HG03064 (cell line): ENCODE data around the gene PIK3R1.
A peak's percentile ranks its signal among the peaks of the same experiment; 100 is the strongest.

Source experiments
- ATAC-seq: cut with Tn5 transposase; IDR thresholded peaks from one replicate; pipeline ENCODE4 v1.9.1; 2021; ENCODE audit warnings: low read depth; ENCODE audit not compliant: unreplicated experiment

PIK3R1 gene

DNA sequence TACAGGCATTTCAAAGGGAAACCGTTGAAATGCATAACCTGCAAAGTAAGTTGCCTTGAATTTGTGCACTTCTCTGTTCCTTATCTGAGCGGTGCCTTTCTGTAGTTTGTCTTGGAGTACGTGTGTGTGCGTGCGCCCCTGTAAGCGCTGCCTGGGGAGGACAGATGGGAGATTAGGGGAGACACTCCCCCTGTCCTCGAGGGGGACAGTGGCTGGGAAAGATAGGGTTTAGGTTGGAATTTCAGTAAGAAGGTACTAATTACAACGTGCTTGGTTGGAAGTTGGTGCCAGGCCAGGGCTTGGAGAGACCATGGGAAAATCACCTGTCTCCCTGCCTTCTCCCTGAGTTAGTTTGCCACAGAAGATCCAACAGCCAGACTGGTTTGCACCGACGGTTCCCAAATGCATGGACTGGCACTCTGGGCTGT is 73.2 kb downstream of the PIK3R1 start:
- no peak for ATAC-seq

DNA sequence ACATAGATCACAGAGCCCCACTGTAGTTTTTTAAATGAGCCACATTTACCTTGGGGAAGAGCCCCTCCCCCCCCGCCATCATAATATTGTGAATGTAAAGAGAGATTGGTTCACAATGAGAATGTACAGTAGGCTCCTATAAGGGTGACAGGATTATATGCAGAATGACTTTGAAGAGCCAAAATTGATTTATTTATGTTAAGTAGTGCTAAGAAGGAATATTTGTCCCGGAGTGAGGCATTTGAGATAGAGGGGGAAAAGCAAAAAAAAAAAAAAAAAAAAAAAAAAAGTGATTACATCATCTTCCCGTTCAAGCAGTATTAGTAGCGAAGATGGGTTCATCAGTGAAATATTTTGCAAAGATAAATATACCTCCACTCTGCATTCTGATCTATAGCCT is 73.9 kb downstream of the PIK3R1 start:
- no peak for ATAC-seq

- ATAC-seq: no peak
These were observed 74.7 kb downstream of the PIK3R1 start for GRCh38 chr5:68290260-68290674.

DNA sequence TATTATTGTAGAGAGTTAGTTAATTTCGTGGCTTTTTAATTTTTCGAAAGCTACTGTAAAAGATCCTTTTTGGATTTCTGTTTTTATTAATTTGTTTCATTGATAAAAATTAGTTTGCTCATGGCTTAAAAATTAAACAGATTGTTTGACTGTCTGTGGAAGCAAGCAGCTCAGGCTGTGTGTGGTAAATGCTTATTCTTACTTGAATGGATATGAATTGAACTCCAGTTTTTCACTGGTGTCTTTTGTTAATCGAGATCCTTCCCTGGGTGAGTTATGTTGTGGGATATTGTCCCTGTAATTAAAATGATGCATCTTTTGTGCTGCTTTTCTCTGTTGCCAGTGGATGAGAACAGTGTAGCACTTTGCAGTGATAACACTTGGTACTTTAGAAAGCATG is 75.3 kb downstream of the PIK3R1 start:
- ATAC-seq: no peak

DNA sequence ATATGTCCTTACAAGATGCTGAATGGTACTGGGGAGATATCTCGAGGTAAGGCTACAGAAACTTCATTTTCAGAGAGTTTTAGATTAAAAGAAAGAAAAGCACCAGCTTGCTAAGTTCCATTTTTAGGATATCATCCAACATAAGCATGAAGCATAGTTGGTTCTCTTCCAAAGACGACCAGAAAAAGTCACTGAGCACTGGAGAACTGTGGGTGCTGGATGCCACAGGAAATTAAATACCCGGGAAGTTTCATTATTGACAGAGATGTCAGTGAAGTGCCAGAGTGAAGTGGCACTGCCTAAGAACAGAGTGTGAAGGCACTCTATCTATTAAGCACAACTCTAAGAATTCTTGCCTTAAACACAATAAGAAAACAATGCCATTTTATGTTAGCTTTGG is 76.8 kb downstream of the PIK3R1 start:
- ATAC-seq: no peak

- ATAC-seq: no peak
These were observed 80.2 kb downstream of the PIK3R1 start for GRCh38 chr5:68295772-68296171.

DNA sequence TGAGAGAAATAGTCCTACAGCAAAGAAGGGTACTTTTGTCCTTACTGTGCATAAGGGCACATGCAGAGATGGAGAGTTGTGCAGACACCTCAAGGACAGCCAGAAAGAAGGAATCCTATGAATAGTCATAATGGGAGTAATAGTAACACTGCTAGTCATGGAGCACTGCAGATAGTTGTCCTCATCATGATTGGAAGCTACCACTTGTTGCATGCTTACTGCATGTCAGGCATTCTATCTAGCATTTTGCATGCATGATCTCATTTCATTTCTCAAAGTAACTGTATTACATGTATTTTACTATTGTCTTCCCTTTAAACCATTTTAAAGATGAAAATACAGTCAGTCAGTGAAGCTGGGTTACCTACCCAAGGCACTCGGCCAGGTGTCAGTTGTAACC is 81.3 kb downstream of the PIK3R1 start:
- no peak for ATAC-seq

DNA sequence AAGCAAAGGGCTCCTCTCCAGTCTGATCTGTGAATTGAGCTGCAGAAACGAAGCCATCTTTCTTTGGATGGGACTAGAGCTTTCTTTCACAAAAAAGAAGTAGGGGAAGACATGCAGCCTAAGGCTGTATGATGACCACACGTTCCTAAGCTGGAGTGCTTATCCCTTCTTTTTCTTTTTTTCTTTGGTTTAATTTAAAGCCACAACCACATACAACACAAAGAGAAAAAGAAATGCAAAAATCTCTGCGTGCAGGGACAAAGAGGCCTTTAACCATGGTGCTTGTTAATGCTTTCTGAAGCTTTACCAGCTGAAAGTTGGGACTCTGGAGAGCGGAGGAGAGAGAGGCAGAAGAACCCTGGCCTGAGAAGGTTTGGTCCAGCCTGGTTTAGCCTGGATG is 82.1 kb downstream of the PIK3R1 start:
- ATAC-seq: no peak

DNA sequence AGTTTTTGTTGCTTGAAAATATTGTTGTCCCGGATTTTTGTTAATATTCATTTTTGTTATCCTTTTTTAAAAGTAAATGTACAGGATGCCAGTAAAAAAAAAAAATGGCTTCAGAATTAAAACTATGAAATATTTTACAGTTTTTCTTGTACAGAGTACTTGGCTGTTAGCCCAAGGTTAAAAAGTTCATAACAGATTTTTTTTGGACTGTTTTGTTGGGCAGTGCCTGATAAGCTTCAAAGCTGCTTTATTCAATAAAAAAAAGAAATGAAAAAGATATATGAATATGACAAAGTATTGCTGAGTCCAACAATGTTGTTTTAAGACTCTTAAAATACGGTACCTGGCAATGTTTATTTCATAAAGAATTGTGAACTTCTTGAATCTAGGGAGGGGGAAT is 82.9 kb downstream of the PIK3R1 start:
- no peak for ATAC-seq

GRCh38 chr5:68299105-68299504 is 83.5 kb downstream of the PIK3R1 start:
- ATAC-seq: no peak

DNA sequence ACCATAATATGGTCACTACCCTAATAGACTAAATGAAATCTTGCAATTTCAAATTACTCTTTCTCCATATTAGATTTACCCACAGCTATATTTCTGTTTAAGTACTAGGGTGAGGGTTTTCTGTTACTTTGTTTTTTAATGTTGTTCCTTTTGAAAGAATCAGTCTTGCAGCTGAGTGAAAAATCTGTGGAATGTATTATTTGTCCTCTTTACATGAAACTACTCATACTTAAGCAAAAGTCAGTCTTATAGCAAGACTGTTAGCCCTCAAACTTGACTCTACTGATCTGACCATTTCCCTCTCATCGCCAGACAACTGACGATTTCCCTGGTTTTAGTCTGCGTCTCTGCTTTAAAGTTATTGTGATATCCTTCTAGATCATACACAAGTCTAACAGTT is 84.0 kb downstream of the PIK3R1 start:
- no peak for ATAC-seq

GRCh38 chr5:68303038-68303738 is 87.6 kb downstream of the PIK3R1 start:
- peak; percentile 59 for ATAC-seq

GRCh38 chr5:68303754-68304420 is 88.3 kb downstream of the PIK3R1 start:
- no peak for ATAC-seq

DNA sequence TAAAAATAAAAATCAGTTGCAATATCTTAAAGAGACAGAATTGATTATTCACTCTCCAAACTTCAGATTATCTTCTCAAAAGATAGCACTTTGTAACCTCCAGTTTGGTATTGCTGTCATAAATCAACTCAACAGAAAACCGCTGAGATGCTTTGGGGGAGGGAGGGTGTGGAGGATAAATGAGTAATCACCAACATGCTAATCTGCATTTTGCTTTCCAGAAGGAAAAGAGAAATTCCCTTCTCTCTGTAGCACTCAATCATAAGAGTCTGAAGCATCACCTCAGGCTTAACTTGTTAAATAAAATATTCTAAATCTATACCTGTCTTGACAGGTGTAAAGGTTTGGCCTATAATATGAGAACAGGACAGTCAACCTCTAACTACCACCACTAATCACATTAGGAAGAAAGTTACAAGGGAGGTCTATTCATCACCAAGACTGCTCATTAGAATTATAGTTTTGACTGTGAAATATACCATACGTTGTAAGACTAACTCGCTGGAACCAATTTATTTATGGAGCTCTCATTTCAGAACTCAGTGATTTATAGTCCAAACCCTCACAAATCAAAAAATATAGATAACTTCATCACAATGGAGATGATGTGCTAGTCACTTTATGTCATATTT is 89.0 kb downstream of the PIK3R1 start:
- ATAC-seq: no peak

DNA sequence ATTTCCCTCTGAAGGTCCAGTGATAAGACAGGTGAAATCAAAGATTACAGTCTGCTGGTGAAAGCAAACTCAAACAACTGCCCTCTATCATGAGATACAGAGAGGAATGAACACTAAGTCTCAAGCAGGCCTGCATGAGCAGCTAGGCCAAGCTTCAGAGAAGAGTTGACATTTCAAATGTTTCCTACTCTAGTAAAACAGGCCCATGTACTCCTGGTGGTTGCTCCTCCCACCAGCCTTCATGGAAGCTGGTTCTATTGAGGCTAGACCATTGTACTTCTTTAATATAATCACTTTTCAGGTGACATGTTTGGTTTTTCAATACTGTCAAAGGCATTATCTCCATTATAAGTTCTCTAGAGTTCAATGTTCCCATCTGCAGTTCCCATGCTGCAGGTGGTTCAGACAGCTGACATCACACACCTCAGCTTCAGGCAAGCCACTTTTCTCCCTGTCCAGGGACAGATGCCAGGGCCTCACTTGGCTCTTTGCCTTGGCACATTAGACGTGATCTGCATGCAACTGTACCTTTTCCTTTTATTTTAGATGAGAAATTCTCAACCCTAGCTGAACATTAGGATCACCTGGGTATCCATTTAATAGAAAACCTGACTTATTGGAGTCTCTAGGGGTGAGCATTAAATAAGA is 89.8 kb downstream of the PIK3R1 start:
- ATAC-seq: no peak

- ATAC-seq: no peak
These were observed 90.9 kb downstream of the PIK3R1 start for GRCh38 chr5:68306361-68307014.

DNA sequence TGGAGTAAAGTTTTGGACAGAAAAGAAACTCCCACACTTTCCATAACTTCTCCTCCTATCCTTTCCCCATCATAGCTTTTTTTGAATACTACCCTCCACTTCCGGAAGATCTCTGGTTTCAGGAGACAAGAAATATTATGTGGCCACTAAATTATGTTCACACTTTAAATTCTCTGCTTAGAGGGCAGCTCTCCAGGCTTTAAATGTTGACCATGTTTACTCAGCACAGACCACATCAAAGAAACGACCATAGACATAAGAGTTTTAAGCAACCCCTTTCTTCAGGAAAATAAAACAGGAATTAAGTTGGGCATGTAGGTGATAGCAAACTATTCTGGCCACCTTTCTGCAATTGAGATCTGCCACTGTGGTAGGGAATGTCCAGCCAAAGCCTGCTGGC is 97.8 kb downstream of the PIK3R1 start:
- ATAC-seq: no peak

GRCh38 chr5:68314465-68314864 is 98.9 kb downstream of the PIK3R1 start:
- no peak for ATAC-seq

DNA sequence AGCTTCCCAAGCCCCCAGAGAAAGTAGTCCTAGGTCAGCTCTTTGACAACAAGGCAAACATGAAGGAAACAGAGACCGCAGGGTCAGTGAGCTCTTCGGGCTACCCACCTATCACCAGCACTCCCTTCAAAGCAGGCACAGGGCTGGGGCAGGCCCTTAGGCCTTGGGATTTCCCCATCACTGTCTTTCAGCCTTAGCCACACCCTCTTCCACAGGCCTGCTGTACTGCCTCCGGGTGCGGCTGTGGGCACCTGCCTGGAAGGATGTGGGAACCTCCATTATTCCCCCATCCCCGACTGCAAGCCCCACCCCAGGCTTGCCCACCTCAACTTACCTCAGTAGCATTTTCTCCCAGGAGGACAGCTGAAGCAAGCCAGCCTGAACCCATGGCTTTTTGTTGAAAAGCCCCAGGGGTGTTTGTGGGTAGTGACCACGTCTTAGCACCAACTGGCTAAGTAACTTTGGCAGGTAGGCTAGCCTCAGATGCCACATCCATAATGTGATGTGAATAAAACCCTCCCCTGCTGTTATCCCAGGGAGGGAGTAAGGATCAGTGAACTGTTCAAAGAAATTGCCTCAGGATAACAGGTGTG is 100.2 kb downstream of the PIK3R1 start:
- peak; percentile 97 for ATAC-seq

GRCh38 chr5:68316469-68316868 is 100.9 kb downstream of the PIK3R1 start:
- no peak for ATAC-seq

DNA sequence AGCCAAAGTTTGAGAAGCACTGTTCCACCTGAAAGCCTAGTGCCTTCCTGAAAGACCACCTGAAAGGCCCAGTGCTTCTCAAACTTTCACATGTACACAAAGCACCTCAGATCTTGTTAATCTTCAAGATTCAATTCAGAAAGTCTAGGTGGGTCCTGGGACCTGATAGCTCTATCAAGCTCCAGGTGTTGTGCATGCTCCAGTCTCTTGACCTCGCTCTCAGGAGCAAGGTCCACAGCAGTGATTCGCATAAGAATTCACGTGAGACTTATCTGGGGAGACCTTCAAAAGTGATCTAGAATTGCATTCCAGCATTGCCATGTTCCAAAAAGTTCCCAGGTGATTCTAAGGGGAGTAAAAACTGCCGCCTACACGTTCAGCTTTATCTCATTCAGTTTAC is 102.1 kb downstream of the PIK3R1 start:
- ATAC-seq: no peak
